Stimulated activated CD4-positive, alpha-beta T cell treated with anti-CD3 and anti-CD28 coated beads, Interleukin-4, amount 100 ng/mL, for 48 hours (primary cell): ENCODE results near the gene POTEJ.
"Not testable (repeated sequence)": the region's sequence is repeated elsewhere in the genome, so short reads cannot be mapped to it uniquely, and the experiment has no call there.

ENCODE experiments used
- DNase-seq, 2 donors: peaks; one replicate each; pipeline ENCODE4 v3.0.0-alpha.2; 2020; ENCODE audit warnings: low read depth in 2 of 2

Gene POTEJ

DNA sequence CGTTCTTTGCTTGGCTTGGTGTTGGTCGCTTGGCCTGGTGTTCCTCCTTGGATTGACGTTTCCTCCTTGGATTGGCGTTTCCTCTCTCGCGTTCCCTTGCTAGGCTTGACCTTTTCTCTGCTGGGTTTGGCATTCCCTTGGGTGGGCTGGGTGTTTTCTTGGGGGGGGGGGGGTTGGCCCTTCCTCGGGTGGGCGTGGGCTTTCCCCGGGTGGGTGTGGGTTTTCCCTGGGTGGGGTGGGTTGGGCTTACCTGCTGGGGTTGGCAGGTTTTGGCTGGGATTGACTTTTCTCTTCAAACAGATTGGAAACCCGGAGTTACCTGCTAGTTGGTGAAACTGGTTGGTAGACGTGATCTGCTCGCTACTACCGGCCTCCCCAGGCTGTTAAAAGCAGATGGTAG, at the start of gene POTEJ:
Gene POTEJ (plus strand): TSS at position 301 of the 400 bp plus-strand sequence. CDS start 93 bp downstream, at position 394.
- DNase-seq: not testable (repeated sequence)

DNA sequence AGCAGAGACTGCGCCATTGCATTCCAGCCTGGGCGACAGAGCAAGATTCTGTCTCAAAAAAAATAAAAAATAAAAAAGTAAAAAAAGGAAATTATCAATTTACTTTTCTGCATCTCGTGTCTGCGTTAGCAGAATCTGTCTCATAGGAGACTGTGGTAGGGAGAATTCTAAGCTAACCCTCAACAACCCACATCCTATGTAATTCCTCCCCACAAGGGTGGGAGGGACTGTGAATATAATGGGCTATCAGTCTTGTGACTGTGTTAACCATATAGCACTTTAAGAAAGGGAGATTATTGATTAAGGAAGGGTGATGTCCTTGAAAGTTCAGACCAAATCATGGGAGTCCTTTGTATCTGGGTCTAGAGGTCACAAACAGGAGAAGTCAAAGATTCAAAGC, 45.1 kb upstream of the POTEJ start:
- DNase-seq: not testable (repeated sequence)

DNA sequence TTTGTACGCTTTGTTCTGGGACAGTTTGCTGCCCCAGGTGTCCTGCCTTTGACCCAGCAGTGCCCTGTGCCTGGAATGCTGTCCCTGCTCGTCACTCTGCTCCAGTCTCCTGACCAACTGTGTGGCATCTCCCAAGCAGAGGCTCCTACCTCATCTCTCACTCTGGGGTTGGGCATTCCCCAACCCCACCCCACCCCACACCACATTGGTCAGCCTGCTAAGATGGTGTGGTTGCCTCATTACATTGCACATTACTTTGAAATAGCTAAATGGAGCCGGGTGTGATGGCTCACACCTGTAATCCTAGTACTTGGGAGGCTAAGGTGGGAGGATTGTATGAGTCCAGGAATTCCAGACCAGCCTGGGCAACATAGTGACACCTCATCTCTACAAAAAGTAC, 39.3 kb upstream of the POTEJ start:
- not testable (repeated sequence) for DNase-seq

DNA sequence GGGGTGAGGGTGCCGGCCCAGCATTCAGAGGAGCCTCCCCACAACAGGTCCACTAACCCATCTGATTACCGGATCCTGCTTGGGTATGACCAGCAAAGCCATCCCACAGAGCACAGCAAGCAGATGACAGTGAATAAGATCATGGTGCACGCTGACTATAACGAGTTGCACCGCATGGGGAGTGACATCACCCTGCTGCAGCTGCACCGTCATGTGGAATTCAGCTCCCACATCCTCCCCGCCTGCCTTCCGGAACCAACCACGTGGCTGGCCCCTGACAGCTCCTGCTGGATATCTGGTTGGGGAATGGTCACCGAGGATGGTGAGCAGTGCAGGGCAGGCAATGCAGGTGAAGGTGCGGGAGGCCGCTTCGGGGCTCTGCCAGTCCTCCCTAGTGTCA, 37.0 kb upstream of the POTEJ start:
- DNase-seq: not testable (repeated sequence)

DNA sequence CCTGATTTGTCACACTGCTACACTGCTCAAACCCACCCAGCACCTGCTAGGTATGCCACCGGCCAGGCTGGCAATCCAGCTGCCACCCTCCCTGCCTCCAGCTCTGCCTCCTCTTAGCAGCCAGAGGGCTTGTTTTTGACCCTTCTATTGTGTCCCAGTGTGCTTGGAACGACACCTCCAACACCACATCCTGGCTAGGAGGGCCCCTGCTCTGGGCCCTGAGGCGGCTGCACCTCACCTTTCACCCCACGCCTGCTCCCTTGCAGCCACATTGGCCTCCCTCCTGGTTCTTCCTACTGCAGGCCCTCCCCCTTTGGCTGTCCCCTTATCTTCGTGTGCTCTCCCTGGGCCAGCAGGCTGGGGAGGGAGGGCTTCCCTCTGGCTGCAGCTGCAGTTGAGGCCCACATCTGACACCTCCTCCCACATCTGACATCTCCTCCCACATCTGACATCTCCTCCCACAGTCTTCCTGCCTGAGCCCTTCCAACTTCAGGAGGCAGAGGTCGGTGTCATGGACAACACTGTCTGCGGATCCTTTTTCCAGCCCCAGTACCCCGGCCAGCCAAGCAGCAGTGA, 34.9 kb upstream of the POTEJ start:
- not testable (repeated sequence) for DNase-seq

DNA sequence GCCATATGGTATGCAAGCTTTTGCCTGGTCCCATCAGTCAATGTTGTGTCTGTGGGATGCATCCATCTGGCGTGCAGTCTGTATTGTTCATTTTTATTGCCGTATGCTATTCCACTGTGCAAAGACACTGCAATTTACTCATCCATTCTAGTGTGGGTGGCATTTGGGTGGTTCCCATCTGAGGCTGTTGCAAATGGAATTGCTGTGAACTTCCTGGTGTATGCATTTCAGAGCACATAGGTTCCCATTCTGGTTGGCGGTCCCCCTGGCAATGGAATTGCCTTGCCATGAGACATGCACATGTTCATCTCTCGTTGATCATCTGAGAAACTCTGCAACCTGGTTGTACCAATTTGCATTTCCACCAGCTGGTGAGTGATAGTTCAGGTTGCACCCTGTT, 33.7 kb upstream of the POTEJ start:
- not testable (repeated sequence) for DNase-seq

DNA sequence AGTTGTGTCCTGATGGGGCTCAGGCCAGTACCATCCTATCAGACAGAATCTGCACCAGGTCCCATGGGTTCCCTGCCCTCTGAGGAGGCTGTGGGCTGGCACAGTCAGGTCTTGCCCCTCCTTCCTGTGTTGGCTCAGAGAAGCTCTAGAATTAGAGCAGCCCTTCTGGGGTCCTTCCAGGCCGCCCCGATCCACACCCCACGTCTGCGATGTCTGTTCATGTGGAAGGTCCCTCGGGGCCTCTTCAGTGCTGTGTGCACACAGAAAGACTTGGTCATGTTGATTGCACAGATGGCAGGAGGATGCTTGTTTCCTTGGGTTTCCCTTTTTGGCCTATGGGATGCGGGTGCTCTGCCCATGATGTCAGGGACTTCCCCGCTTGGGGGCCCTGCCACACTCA, 32.1 kb upstream of the POTEJ start:
- DNase-seq: not testable (repeated sequence)

DNA sequence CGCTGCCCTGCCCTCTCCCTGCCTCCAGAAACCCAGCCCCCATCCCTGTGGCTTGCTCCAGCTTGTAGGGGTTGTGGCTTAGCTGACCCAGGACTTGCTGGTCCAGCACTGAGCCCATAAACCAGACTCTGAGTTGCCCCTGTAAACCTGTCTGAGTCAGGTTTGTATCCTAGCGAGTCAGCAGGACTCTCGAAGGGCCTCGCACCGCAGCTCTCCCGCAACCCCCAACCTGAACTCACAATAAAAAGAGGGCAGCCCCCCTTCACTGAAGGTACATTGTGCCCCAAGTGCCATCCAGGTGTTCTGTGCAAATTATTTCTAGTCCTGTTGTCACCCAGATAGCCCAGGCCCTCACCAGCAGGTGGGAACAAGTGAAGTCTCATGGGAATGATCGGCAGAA, 29.7 kb upstream of the POTEJ start:
- DNase-seq: not testable (repeated sequence)

DNA sequence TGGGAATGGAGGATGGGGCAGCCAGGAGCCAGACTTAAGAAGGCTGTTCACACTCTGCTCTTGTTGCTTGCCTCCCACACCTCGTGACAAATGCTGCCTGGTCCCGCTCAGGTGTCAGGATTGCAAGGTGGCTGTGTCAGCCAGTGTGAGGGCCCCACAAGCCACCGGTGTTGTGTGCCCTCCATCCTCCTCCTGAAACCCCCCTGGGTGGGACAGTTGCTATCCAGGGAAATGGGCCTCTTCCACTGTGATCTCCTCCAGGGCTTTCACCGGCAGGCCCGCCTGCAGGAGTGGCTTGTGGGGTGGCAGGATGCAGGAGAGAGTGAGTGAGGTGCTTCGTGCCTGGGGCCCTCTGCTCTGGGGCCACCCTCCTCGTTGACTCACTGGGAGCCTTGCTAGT, 28.3 kb upstream of the POTEJ start:
- DNase-seq: not testable (repeated sequence)

DNA sequence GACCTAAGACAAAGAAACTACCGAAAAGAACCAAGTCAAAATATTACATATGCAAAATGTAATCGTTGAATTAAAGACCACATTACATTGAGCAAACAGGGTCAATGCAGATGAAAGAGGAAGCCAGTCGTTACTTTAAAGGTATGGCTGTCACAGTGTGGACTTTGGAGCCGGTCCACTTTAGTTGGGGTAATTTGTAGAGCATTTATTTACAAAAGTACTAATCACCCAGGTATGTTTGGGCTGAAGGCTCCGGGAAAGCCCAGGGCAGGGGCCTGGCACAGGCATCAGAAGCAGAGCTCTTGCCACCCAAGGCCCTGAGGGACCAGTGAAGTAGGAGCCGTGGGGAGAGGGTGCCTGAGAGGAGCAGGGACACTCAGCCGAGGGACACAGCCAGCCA, 27.7 kb upstream of the POTEJ start:
- DNase-seq: not testable (repeated sequence)

DNA sequence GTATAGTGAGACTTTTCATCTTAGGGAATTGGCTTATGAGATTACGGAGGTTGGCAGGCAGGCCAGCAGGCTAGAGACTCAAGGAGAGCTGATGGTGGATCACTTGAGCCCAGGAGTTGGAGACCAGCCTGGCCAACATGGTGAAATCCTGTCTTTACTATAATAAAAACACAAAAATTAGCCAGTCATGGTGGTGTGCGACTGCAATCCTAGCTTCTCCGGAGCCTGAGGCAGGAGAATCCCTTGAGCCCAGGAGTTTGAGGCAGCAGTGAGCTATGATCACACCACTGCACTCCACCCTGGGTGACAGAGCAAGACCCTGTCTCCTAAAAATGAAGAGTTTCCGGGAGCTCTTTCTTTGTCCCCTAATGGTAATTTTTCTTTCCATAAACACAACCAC, 26.5 kb upstream of the POTEJ start:
- DNase-seq: not testable (repeated sequence)

DNA sequence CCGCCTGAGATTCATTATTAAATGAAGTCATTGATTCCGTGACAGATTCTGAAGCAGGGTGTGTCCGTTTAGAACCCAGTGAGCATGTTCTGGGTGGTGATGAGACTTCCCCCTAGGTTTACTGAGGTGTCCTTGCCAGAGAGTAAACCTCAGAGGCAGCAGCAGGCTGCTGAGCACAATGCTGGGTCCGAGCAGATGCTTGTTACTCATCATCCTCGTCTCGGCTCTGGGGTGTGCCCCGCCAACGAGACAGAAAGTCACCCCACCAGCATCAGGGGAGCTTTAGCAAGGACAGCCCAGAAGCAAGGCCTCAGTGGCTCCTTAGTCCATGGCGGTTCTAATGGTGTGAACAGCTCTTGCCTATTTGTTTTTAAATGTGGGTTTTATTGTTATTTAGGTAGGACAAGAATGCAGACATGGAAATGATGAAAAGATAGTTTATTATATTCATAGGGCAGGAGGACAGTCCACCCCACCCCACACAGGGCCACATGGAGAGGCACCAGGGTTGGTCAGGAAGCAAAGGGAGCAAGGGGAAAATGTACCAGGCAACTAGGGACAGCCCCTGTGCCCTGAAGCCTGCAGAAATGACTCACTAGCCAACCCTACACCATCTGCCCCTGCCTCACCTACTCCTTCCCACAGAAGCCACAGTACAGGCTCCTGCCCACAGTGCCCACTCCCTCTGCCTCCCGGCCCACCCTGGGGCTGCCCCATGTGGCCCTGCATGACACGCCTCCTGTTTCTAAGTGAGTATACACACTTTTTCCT, 22.4 kb upstream of the POTEJ start:
- peak; percentile 5 to 8 for DNase-seq

DNA sequence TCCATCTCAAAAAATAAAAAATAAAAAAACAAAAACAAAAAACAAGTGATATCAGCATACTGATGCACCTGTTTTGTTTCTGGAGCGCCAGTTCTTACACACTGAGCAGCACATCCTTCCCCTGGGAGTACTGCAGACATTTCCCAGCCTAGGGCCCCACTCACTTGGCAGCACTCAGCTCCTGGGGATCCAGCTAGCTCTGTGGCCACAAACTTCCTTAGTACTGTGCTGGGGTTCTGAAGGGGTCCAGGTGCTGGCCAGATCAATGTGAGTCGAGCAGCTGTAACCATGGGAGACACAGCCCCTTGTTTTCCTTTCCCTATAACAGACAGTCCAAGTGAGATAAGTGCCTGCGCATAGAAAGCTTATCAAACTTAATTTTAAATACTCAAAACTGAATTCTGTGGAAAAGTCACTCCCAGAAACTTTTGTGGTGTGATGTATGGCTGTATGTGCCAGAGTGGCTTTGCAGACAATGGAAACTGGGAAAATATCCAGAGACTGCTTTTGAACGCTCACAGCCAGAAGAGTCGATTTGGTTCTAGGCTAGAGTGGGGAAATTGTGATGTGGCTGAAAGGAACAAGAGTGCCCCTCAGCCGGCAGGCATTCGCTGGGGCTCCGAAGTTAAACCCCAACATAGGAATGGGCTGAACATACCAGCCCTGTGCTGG, 20.9 kb upstream of the POTEJ start:
- DNase-seq: not testable (repeated sequence)

DNA sequence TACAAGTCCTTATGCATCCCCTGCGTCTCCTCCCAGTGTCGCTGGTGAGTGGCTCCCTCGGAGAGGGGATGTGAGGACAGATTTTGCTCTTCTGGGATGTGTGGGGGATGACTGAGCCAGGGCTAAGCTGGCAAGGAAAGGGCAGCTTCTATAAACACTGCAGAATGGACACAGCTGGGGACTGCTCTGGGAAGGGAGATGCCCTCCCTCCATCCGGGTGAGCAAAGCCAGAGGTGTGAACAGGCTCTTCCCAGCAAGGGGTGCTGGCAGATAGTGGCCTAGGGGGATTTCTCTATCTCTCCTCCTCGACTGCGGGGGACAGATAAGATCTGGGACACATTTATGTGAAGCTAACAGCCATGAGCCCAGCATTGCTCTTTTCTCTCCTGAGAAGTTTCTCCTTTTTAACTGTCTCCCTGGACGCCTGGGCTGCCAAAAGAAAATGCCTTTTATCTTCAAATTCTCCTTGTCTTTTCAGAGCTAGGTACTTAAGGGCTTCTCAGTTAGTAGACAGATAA, 20.3 kb upstream of the POTEJ start:
- DNase-seq: not testable (repeated sequence)

DNA sequence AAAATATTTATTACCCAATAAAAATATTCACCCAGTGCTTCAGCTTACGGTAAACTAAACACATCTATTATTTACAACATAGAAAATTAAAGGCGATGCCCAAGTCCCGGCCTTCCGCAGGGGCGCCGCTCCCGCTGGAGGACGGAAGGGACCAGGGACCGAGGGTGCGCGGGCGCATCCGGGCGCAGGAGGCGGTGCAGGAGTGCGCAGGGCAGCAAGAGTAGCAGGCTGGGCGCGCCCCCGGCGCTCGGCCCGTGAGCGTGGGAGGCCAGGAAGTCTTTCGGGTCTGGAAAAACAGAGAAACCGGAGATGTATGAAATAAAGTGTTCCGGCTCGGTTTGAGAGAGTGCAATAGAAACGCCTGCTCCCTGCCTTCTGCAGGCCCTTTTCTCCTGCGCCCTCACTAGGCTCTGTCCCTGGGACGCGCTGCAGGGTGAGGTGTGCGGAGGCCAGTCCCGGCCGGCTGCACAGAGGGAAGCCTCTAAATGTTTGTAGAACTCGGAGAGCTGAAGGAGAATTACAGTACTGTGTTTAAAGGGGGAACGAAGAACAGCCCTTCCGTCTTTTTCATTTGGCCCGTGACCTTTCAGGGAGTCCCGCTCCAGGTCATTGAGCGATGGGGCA, 18.3 kb upstream of the POTEJ start:
- not testable (repeated sequence) for DNase-seq

DNA sequence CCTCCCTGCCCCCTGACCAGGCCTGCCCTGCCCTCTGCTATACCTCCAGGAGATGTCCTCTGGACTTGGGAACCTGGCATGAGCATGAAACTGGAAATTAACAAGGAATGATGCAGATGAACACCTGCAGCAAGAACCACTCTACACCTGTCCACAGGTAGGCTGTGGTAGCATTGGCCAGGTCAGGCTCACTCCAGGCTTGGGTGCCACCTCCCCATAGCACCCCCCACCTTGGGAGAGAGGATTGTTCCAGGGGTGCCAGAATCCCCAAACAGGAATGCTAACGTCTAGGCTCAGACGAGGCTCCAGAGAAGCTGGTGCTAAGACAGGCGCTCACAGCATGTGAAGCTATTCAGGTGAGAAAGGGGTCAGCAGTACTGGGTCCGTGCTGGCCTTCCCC, 17.2 kb upstream of the POTEJ start:
- not testable (repeated sequence) for DNase-seq

DNA sequence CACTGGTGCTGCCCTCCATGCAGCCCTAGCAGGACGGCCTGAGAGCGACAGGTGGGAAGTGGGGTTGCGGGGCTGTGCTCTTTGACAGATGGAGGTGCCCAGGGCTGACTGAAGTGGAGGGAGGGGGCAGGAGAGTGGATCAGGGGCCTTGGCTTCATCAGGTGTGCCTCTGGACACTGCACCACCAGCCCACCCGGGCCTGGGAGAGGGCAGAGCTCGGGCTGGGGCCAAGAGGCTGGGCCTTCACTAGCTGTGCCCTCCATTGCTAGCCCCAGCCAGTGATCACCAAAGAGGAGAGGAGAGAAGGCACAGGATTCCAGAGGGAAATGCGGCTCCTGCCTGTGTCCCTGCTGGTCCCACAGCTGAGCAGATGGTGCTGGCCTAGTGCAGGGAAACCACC, 14.5 kb upstream of the POTEJ start:
- DNase-seq: not testable (repeated sequence)

DNA sequence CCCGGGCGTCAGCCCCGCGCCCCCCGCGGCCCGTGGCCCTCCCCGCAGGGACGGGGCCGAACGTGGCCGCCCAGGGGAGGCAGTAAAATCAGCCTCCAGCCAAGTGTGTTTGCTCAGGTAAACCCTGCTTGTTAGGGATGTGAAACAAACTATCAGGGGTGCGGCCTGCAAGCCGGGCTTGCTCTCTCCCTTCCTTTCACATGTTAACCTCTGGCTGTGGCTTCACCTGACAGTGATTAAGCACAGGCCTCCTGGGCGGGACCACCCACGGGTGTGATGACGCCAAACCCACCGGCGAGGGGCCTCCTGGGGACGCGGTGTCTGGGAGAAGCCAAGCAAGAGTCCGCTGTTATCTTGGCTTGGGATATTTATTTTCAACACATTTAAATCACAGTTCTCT, 13.2 kb upstream of the POTEJ start:
- not testable (repeated sequence) for DNase-seq

DNA sequence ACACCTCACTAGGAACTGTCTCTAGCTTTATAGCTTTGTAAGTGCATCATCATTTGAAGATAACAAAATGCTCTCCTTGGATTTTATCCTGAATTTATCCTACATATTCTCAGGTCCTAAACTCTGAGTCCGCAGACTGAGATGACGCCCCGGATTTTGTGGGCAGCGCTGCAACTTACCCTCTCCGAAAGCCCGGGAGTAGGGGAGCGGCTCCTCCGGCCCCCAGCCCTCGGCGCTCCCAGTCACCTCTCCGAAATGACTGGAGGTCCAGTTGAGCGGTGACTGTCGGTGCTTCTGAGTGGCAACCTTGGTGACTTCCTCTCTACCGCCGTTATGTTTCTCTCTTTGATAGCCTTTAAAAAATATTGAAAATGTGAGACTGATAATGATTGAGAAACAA, 12.8 kb upstream of the POTEJ start:
- DNase-seq: not testable (repeated sequence)

DNA sequence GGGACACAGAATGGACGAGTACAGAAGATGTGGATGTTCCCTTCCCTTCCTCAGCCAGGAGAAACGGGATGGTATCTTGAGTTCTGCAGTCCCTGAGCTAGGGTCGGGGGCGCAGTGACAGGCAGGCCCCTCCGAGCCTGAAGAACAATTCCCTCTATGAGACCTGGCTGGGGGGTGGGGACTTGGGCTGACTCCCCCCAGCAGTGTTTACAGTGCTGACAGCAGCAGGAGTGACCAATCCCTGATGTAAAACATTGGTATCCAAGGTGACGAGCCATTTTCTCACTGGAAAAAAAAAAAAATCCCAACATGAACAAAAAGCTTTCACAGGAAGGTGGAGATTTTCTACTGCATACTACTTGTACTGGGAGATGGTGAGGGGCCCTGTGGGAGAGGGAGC, 11.8 kb upstream of the POTEJ start, which contains the start of gene CFC1:
Gene CFC1 (minus strand): TSS at position 183 of the 400 bp plus-strand sequence. CDS start 288 bp downstream, outside the sequence.
- not testable (repeated sequence) for DNase-seq

DNA sequence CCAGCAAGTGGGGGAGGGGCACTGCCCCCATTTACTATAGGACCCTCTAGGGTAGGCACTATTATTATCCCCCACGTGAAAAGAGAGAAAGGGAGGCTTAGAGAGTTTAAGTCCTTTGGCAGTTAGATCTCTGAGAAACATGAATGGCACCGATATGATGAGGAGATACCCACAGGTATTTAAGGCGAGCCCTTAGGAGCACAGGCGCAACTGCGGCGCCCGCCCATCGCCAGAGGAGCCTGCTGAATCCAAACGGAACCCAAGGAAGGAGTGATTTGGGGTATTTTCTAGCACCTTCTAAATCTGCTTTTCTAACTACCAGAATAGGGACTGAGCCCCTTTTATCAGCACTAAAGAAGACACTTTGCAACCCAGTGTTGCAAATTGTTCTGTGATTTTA, 11.3 kb upstream of the POTEJ start:
- DNase-seq: not testable (repeated sequence)
